Measurements from ENCODE around the gene PHF23. TPM values are rescaled to one million over a fixed set of nuclear protein-coding genes. Genes with fewer than 3 reads are reported as not detected.

PHF23 gene
- total RNA-seq, 1 donor from 2014 or later: 61.5 TPM

- intact Hi-C loops (cut with micrococcal nuclease): no loop called here
These were observed 16.9 kb downstream of the PHF23 start for GRCh38 chr17:7222093-7222971.

- intact Hi-C loops (cut with micrococcal nuclease): loop anchor here (1.0 kb wide), 1 partner anchor 75 kb away; no protein-coding TSS in a partner anchor
These were observed 17.8 kb downstream of the PHF23 start for GRCh38 chr17:7221278-7222092.

GRCh38 chr17:7220593-7221277, 18.5 kb downstream of the PHF23 start:
- intact Hi-C loops (cut with micrococcal nuclease): loop anchor here (1.0 kb wide), 1 partner anchor 76 kb away; no protein-coding TSS in a partner anchor

- intact Hi-C loops (cut with micrococcal nuclease): loop anchor here (1.0 to 2.0 kb wide), 3 partner anchors 14 to 215 kb away; partner anchors contain the start of genes DVL2 and TMEM102
These were observed 19.3 kb downstream of the PHF23 start, which contains the start of the genes ACADVL and DLG4 for GRCh38 chr17:7219812-7220592. ACADVL (plus strand) TSS chr17:7219938; CDS start chr17:7219985, 47 bp downstream. DLG4 (minus strand) TSS chr17:7219836.

GRCh38 chr17:7219229-7219811, 19.9 kb downstream of the PHF23 start:
- intact Hi-C loops (cut with micrococcal nuclease): loop anchor here (1.0 to 2.0 kb wide), 3 partner anchors 15 to 216 kb away; partner anchors contain the start of genes DVL2 and TMEM102

GRCh38 chr17:7218758-7219157, 20.5 kb downstream of the PHF23 start:
- intact Hi-C loops (cut with micrococcal nuclease): loop anchor here (1.0 to 2.0 kb wide), 3 partner anchors 14 to 217 kb away; partner anchors contain the start of genes DVL2 and TMEM102

- intact Hi-C loops (cut with micrococcal nuclease): loop anchor here (2.0 kb wide), 1 partner anchor 13 kb away; no protein-coding TSS in a partner anchor
These were observed 21.1 kb downstream of the PHF23 start for GRCh38 chr17:7218166-7218565.

GRCh38 chr17:7217113-7217987, 21.9 kb downstream of the PHF23 start:
- intact Hi-C loops (cut with micrococcal nuclease): no loop called here

GRCh38 chr17:7216242-7217112, 22.8 kb downstream of the PHF23 start:
- intact Hi-C loops (cut with micrococcal nuclease): no loop called here

- intact Hi-C loops (cut with micrococcal nuclease): no loop called here
These were observed 23.5 kb downstream of the PHF23 start for GRCh38 chr17:7215652-7216180.

- intact Hi-C loops (cut with micrococcal nuclease): no loop called here
These were observed 24.1 kb downstream of the PHF23 start for GRCh38 chr17:7215136-7215638.

GRCh38 chr17:7214300-7215135, 24.7 kb downstream of the PHF23 start:
- intact Hi-C loops (cut with micrococcal nuclease): loop anchor here (1.0 kb wide), 10 partner anchors 9 to 221 kb away; partner anchors contain the start of genes DVL2, EIF5A, ELP5 and NEURL4

GRCh38 chr17:7213895-7214299, 25.4 kb downstream of the PHF23 start:
- intact Hi-C loops (cut with micrococcal nuclease): loop anchor here (1.0 kb wide), 10 partner anchors 9 to 221 kb away; partner anchors contain the start of genes DVL2, EIF5A, ELP5 and NEURL4

GRCh38 chr17:7211491-7212273, 27.6 kb downstream of the PHF23 start:
- intact Hi-C loops (cut with micrococcal nuclease): no loop called here

- intact Hi-C loops (cut with micrococcal nuclease): loop anchor here (5.0 kb wide), 1 partner anchor 633 kb away; no protein-coding TSS in a partner anchor
These were observed 30.4 kb downstream of the PHF23 start for GRCh38 chr17:7208754-7209460.

Measured in T-helper 1 cell treated with Interleukin-12 subunit alpha and Interleukin-12 subunit beta and Interleukin-4 antibody, amounts not matched to agents 30 ng/mL and 1 ng/mL, for 36 hours (primary cell).